ENCODE measurements around the gene PTDSS2.

The PTDSS2 gene

GRCh38 chr11:518463-519202 is 68.6 kb downstream of the PTDSS2 start:
- Histone ChIP-seq H3K4me1 (ENCODE audit: control insufficient read depth, insufficient read depth, low read length) (no peaks in the 10 kb centered on the region), H3K4me3 (ENCODE audit: low read depth, low read length) (peak overlapping the region; percentile 37; the same call in 1 of the 2 replicates), H3K27ac (ENCODE audit: low read depth, low read length) (no peak overlapping the region), H3K36me3 (ENCODE audit: control insufficient read depth, insufficient read depth, low read length) (no peaks in the 10 kb centered on the region), H3K9ac (ENCODE audit: low read depth, low read length) (no peak overlapping the region), H3K27me3 (ENCODE audit: control insufficient read depth, insufficient read depth, low read length) (no peaks in the 10 kb centered on the region), H3K9me3 (ENCODE audit: control insufficient read depth, insufficient read depth, low read length) (peaks cover 3% of the 10 kb centered on the region; the same call in 1 of the 2 replicates)

GRCh38 chr11:520428-521176 is 70.5 kb downstream of the PTDSS2 start:
- Histone ChIP-seq H3K4me3 (ENCODE audit: low read depth, low read length) (no peak overlapping the region), H3K9ac (ENCODE audit: low read depth, low read length) (no peak overlapping the region), H3K9me3 (ENCODE audit: control insufficient read depth, insufficient read depth, low read length) (peaks cover 3% of the 10 kb centered on the region; the same call in 1 of the 2 replicates), H3K4me1 (ENCODE audit: control insufficient read depth, insufficient read depth, low read length) (no peaks in the 10 kb centered on the region), H3K27ac (ENCODE audit: low read depth, low read length) (no peak overlapping the region), H3K27me3 (ENCODE audit: control insufficient read depth, insufficient read depth, low read length) (no peaks in the 10 kb centered on the region), H3K36me3 (ENCODE audit: control insufficient read depth, insufficient read depth, low read length) (no peaks in the 10 kb centered on the region)

- Histone ChIP-seq H3K27me3 (ENCODE audit: control insufficient read depth, insufficient read depth, low read length) (no peaks in the 10 kb centered on the region), H3K9ac (ENCODE audit: low read depth, low read length) (no peak overlapping the region), H3K4me3 (ENCODE audit: low read depth, low read length) (no peak overlapping the region), H3K9me3 (ENCODE audit: control insufficient read depth, insufficient read depth, low read length) (peaks cover 3% of the 10 kb centered on the region; the same call in 1 of the 2 replicates), H3K4me1 (ENCODE audit: control insufficient read depth, insufficient read depth, low read length) (no peaks in the 10 kb centered on the region), H3K27ac (ENCODE audit: low read depth, low read length) (no peak overlapping the region), H3K36me3 (ENCODE audit: control insufficient read depth, insufficient read depth, low read length) (no peaks in the 10 kb centered on the region)
Observed at GRCh38 chr11:521177-521688, 71.2 kb downstream of the PTDSS2 start.

- Histone ChIP-seq H3K4me1 (ENCODE audit: control insufficient read depth, insufficient read depth, low read length) (no peaks in the 10 kb centered on the region), H3K4me3 (ENCODE audit: low read depth, low read length) (no peak overlapping the region), H3K36me3 (ENCODE audit: control insufficient read depth, insufficient read depth, low read length) (no peaks in the 10 kb centered on the region), H3K9ac (ENCODE audit: low read depth, low read length) (no peak overlapping the region), H3K27me3 (ENCODE audit: control insufficient read depth, insufficient read depth, low read length) (no peaks in the 10 kb centered on the region), H3K9me3 (ENCODE audit: control insufficient read depth, insufficient read depth, low read length) (no peaks in the 10 kb centered on the region), H3K27ac (ENCODE audit: low read depth, low read length) (no peak overlapping the region)
Observed at GRCh38 chr11:526192-526591, 76.1 kb downstream of the PTDSS2 start.

GRCh38 chr11:528166-528814 is 78.2 kb downstream of the PTDSS2 start:
- H3K27me3 ChIP-seq (ENCODE audit: control insufficient read depth, insufficient read depth, low read length), result no peaks in the 10 kb centered on the region
- no peak overlapping the region for H3K4me3 ChIP-seq (ENCODE audit: low read depth, low read length)
- H3K36me3 ChIP-seq (ENCODE audit: control insufficient read depth, insufficient read depth, low read length), result peaks cover 18% of the 10 kb centered on the region
- no peaks in the 10 kb centered on the region for H3K9me3 ChIP-seq (ENCODE audit: control insufficient read depth, insufficient read depth, low read length)
- H3K27ac ChIP-seq (ENCODE audit: low read depth, low read length), result no peak overlapping the region
- no peak overlapping the region for H3K9ac ChIP-seq (ENCODE audit: low read depth, low read length)
- H3K4me1 ChIP-seq (ENCODE audit: control insufficient read depth, insufficient read depth, low read length), result no peaks in the 10 kb centered on the region

GRCh38 chr11:528815-529727 is 79.0 kb downstream of the PTDSS2 start:
- Histone ChIP-seq H3K27me3 (ENCODE audit: control insufficient read depth, insufficient read depth, low read length) (no peaks in the 10 kb centered on the region), H3K4me1 (ENCODE audit: control insufficient read depth, insufficient read depth, low read length) (no peaks in the 10 kb centered on the region)

GRCh38 chr11:529728-530411 is 79.8 kb downstream of the PTDSS2 start:
- Histone ChIP-seq H3K9ac (ENCODE audit: low read depth, low read length) (no peak overlapping the region), H3K4me1 (ENCODE audit: control insufficient read depth, insufficient read depth, low read length) (no peaks in the 10 kb centered on the region)

More at GRCh38 chr11:528815-529727, 79.0 kb downstream of the PTDSS2 start:
- Histone ChIP-seq H3K9me3 (ENCODE audit: control insufficient read depth, insufficient read depth, low read length) (no peaks in the 10 kb centered on the region), H3K4me3 (ENCODE audit: low read depth, low read length) (no peak overlapping the region), H3K9ac (ENCODE audit: low read depth, low read length) (no peak overlapping the region), H3K36me3 (ENCODE audit: control insufficient read depth, insufficient read depth, low read length) (peaks cover 26% of the 10 kb centered on the region), H3K27ac (ENCODE audit: low read depth, low read length) (no peak overlapping the region)

GRCh38 chr11:530960-531831 is 81.1 kb downstream of the PTDSS2 start:
- no peak overlapping the region for H3K27ac ChIP-seq (ENCODE audit: low read depth, low read length)
- H3K4me3 ChIP-seq (ENCODE audit: low read depth, low read length), result no peak overlapping the region
- no peaks in the 10 kb centered on the region for H3K9me3 ChIP-seq (ENCODE audit: control insufficient read depth, insufficient read depth, low read length)
- H3K4me1 ChIP-seq (ENCODE audit: control insufficient read depth, insufficient read depth, low read length), result peaks cover 2% of the 10 kb centered on the region; the same call in 1 of the 2 replicates
- H3K27me3 ChIP-seq (ENCODE audit: control insufficient read depth, insufficient read depth, low read length), result 0 out of 2 replicates have a peak, but pooled peaks cover 2% of the 10 kb centered on the region
- peaks cover 26% of the 10 kb centered on the region for H3K36me3 ChIP-seq (ENCODE audit: control insufficient read depth, insufficient read depth, low read length)
- H3K9ac ChIP-seq (ENCODE audit: low read depth, low read length), result no peak overlapping the region

More at GRCh38 chr11:529728-530411, 79.8 kb downstream of the PTDSS2 start:
- Histone ChIP-seq H3K36me3 (ENCODE audit: control insufficient read depth, insufficient read depth, low read length) (peaks cover 26% of the 10 kb centered on the region), H3K4me3 (ENCODE audit: low read depth, low read length) (no peak overlapping the region), H3K27me3 (ENCODE audit: control insufficient read depth, insufficient read depth, low read length) (no peaks in the 10 kb centered on the region), H3K9me3 (ENCODE audit: control insufficient read depth, insufficient read depth, low read length) (no peaks in the 10 kb centered on the region), H3K27ac (ENCODE audit: low read depth, low read length) (no peak overlapping the region)

GRCh38 chr11:531919-532526 is 81.9 kb downstream of the PTDSS2 start:
- H3K4me3 ChIP-seq (ENCODE audit: low read depth, low read length), result no peak overlapping the region
- H3K9me3 ChIP-seq (ENCODE audit: control insufficient read depth, insufficient read depth, low read length), result no peaks in the 10 kb centered on the region
- peaks cover 10% of the 10 kb centered on the region for H3K27me3 ChIP-seq (ENCODE audit: control insufficient read depth, insufficient read depth, low read length)
- no peak overlapping the region for H3K27ac ChIP-seq (ENCODE audit: low read depth, low read length)
- H3K9ac ChIP-seq (ENCODE audit: low read depth, low read length), result no peak overlapping the region
- peaks cover 2% of the 10 kb centered on the region; the same call in 1 of the 2 replicates for H3K4me1 ChIP-seq (ENCODE audit: control insufficient read depth, insufficient read depth, low read length)
- H3K36me3 ChIP-seq (ENCODE audit: control insufficient read depth, insufficient read depth, low read length), result peaks cover 26% of the 10 kb centered on the region
